ENCODE measurements around the gene LRMDA.

DNA sequence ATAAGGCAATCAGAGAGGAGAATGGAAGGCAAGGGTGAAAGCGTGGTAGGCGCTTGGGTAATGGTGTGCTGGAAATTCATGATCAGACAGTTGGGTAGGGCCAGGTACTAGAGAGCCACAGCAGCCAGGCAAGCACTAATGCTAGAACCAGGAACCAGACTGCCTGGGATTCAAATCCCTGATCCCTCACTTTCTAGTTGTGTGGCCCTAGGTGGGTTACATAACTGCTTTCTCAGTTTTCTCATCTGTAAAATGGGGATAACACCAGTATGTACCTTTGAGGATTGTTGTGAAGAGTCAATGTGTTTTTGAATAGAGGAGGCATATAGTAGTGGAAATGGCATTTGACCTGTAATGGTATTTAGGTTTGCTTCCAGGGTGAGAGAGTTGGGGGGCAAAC, 225.9 kb downstream of the LRMDA start:
- TF ChIP-seq, protein P1, sequence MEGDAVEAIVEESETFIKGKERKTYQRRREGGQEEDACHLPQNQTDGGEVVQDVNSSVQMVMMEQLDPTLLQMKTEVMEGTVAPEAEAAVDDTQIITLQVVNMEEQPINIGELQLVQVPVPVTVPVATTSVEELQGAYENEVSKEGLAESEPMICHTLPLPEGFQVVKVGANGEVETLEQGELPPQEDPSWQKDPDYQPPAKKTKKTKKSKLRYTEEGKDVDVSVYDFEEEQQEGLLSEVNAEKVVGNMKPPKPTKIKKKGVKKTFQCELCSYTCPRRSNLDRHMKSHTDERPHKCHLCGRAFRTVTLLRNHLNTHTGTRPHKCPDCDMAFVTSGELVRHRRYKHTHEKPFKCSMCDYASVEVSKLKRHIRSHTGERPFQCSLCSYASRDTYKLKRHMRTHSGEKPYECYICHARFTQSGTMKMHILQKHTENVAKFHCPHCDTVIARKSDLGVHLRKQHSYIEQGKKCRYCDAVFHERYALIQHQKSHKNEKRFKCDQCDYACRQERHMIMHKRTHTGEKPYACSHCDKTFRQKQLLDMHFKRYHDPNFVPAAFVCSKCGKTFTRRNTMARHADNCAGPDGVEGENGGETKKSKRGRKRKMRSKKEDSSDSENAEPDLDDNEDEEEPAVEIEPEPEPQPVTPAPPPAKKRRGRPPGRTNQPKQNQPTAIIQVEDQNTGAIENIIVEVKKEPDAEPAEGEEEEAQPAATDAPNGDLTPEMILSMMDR (CRISPR knock-in tag; IDR thresholded peaks at IDR 0.05) = no peak
- no peak for TF ChIP-seq POLR2A (IDR thresholded peaks at IDR 0.05; ENCODE audit: insufficient read depth in 1 of 2, low read depth in 2 of 2, low read length in 2 of 2)
- TF ChIP-seq FIP1L1 (IDR thresholded peaks at IDR 0.05; ENCODE audit: borderline replicate concordance, insufficient read depth, low read depth, low read length) = no peak
- no peak for TF ChIP-seq MYC (CRISPR knock-in tag; IDR thresholded peaks at IDR 0.05; ENCODE audit: borderline replicate concordance)
- TF ChIP-seq MAZ (IDR thresholded peaks at IDR 0.05; ENCODE audit: borderline replicate concordance, low read depth, low read length) = no peak
- TF ChIP-seq MAZ (CRISPR knock-in tag; IDR thresholded peaks at IDR 0.05; ENCODE audit: low read depth) = no peak
- no peak for TF ChIP-seq TCF7 (IDR thresholded peaks at IDR 0.05; ENCODE audit: low read depth)
- no peak for TF ChIP-seq MATR3 (CRISPR knock-in tag; IDR thresholded peaks at IDR 0.05)
- no peak for TF ChIP-seq MTA3 (CRISPR knock-in tag; IDR thresholded peaks at IDR 0.05)
- TF ChIP-seq, protein P2, sequence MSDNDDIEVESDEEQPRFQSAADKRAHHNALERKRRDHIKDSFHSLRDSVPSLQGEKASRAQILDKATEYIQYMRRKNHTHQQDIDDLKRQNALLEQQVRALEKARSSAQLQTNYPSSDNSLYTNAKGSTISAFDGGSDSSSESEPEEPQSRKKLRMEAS (IDR thresholded peaks at IDR 0.05) = no peak
- no peak for TF ChIP-seq ZSCAN20 (CRISPR knock-in tag; IDR thresholded peaks at IDR 0.05; ENCODE audit: borderline replicate concordance)
- TF ChIP-seq, protein P3, sequence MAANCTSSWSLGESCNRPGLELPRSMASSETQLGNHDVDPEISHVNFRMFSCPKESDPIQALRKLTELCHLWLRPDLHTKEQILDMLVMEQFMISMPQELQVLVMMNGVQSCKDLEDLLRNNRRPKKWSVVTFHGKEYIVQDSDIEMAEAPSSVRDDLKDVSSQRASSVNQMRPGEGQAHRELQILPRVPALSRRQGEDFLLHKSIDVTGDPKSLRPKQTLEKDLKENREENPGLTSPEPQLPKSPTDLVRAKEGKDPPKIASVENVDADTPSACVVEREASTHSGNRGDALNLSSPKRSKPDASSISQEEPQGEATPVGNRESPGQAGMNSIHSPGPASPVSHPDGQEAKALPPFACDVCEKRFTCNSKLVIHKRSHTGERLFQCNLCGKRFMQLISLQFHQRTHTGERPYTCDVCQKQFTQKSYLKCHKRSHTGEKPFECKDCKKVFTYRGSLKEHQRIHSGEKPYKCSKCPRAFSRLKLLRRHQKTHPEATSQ (CRISPR knock-in tag; IDR thresholded peaks at IDR 0.05; ENCODE audit: borderline replicate concordance) = no peak
- TF ChIP-seq, protein P4, sequence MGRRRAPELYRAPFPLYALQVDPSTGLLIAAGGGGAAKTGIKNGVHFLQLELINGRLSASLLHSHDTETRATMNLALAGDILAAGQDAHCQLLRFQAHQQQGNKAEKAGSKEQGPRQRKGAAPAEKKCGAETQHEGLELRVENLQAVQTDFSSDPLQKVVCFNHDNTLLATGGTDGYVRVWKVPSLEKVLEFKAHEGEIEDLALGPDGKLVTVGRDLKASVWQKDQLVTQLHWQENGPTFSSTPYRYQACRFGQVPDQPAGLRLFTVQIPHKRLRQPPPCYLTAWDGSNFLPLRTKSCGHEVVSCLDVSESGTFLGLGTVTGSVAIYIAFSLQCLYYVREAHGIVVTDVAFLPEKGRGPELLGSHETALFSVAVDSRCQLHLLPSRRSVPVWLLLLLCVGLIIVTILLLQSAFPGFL (CRISPR knock-in tag; IDR thresholded peaks at IDR 0.05) = no peak
- TF ChIP-seq, protein P5, sequence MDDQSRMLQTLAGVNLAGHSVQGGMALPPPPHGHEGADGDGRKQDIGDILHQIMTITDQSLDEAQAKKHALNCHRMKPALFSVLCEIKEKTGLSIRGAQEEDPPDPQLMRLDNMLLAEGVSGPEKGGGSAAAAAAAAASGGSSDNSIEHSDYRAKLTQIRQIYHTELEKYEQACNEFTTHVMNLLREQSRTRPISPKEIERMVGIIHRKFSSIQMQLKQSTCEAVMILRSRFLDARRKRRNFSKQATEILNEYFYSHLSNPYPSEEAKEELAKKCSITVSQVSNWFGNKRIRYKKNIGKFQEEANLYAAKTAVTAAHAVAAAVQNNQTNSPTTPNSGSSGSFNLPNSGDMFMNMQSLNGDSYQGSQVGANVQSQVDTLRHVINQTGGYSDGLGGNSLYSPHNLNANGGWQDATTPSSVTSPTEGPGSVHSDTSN (CRISPR knock-in tag; IDR thresholded peaks at IDR 0.05; ENCODE audit: borderline replicate concordance) = no peak
- no peak for TF ChIP-seq EP300 (IDR thresholded peaks at IDR 0.05; ENCODE audit: low read depth in 2 of 2, low read length in 2 of 2)
- TF ChIP-seq EP300 (CRISPR knock-in tag; IDR thresholded peaks at IDR 0.05; ENCODE audit: borderline replicate concordance) = no peak

All from HepG2 (cell line).